HepG2 (cell line): ENCODE data around the gene SOX8. TPM values are rescaled to one million over a fixed set of nuclear protein-coding genes. Genes with fewer than 3 reads are reported as not detected.

Experiments
- ATAC-seq: fragments of 200-7000 bp; cut with Tn5 transposase; 3 replicates; pipeline ENCODE4 v1.9.1; 2020; ENCODE audit warnings: mild to moderate bottlenecking, moderate library complexity
- BruUV-seq: library from RNA; stranded (reverse); fragments of 400-500 nt; replicated peaks from 2 replicates; lab custom pipeline; 2021; lab: Mats Ljungman, UMichigan
- CTCF ChIA-PET: fragments of 300-600 bp; formaldehyde crosslinking; extraction: SDS; loops from one replicate; lab custom pipeline; 2021; ENCODE audit warnings: low total read pairs, inconsistent platforms, low intra/inter-chr PET ratio; lab: Yijun Ruan, JAX
- POLR2A ChIA-PET: fragments of 350-600 bp; sonication (Branson Sonifier 250); formaldehyde crosslinking; loops from one replicate; lab custom pipeline; 2020; ENCODE audit warnings: antibody characterized with exemption, inconsistent platforms; lab: Yijun Ruan, JAX
- DNase-seq: peaks from one replicate; pipeline ENCODE4 v3.0.0-alpha.2; 2015; ENCODE audit warnings: low spot score
- FAIRE-seq: peaks from 3 replicates; lab custom pipeline; 2011; peaks lifted over from hg19 to GRCh38; lab: Jason Lieb, UNC
- H2AFZ ChIP-seq: one replicate; pipeline ENCODE4 v1.6.1; 2011; ENCODE audit warnings: low read length, inconsistent platforms
- H3K27ac ChIP-seq: fragments of 300-600 bp; 3 replicates; pipeline ENCODE4 v1.8.0; 2011; ENCODE audit warnings: mixed run types, mild to moderate bottlenecking, mixed read lengths, low read length, inconsistent platforms; ENCODE audit not compliant: insufficient read depth; ENCODE audit errors: extremely low read length
- H3K27me3 ChIP-seq, 2 experiments: fragments of 200-600 bp in 1 of 2; 2 replicates in 1 of 2; 3 replicates in 1 of 2; pipeline versions ENCODE4 v1.6.0 to v1.8.0; 2011; ENCODE audit warnings: low read length in 2 of 2, mild to moderate bottlenecking in 2 of 2, moderate library complexity in 2 of 2, inconsistent platforms in 1 of 2; ENCODE audit not compliant: insufficient read depth in 2 of 2, control insufficient read depth in 1 of 2
- H3K36me3 ChIP-seq, 2 experiments: fragments of 200-600 bp in 1 of 2; replicated peaks in 1 of 2; 2 replicates in 1 of 2; 3 replicates in 1 of 2; pipeline versions ENCODE4 v1.5.1 to v1.8.0; 2011; ENCODE audit warnings: low read length in 2 of 2, inconsistent platforms in 1 of 2; ENCODE audit not compliant: insufficient read depth in 2 of 2, control insufficient read depth in 1 of 2
- H3K4me1 ChIP-seq: 2 replicates; pipeline ENCODE4 v1.5.1; 2012; ENCODE audit warnings: low read length, inconsistent platforms; ENCODE audit not compliant: insufficient read depth
- H3K4me2 ChIP-seq: 2 replicates; pipeline ENCODE4 v1.6.0; 2011; ENCODE audit warnings: low read depth, low read length, inconsistent platforms
- H3K4me3 ChIP-seq, 3 experiments: fragments of 200-600 bp in 1 of 3; sonication (generic), shearing (Covaris generic) in 1 of 3; replicated peaks in 1 of 3; 2 replicates each; pipeline ENCODE4 v1.5.1; 2011 to 2016; ENCODE audit warnings: low read length in 3 of 3, inconsistent platforms in 2 of 3, low read depth in 2 of 3, mild to moderate bottlenecking in 2 of 3, control low read depth in 1 of 3, mixed read lengths in 1 of 3; ENCODE audit not compliant: insufficient read depth in 1 of 3
- H3K79me2 ChIP-seq: one replicate; pipeline ENCODE4 v1.6.1; 2011; ENCODE audit warnings: low read length, inconsistent platforms; ENCODE audit not compliant: insufficient read depth
- H3K9ac ChIP-seq: 2 replicates; pipeline ENCODE4 v1.6.0; 2011; ENCODE audit warnings: mild to moderate bottlenecking, low read depth, low read length, inconsistent platforms; ENCODE audit not compliant: insufficient read depth
- H3K9me3 ChIP-seq: 2 replicates; pipeline ENCODE4 v1.5.1; 2012; ENCODE audit warnings: mild to moderate bottlenecking, low read length
- H4K20me1 ChIP-seq: 2 replicates; pipeline ENCODE4 v1.6.0; 2011; ENCODE audit warnings: inconsistent platforms, mild to moderate bottlenecking, low read length, moderate library complexity; ENCODE audit not compliant: insufficient read depth
- HIC2 ChIP-seq: sonication (generic); formaldehyde crosslinking; IDR thresholded peaks from 2 replicates; pipeline ENCODE4 v1.9.0; 2022; ENCODE audit warnings: low read depth, missing genetic modification reagents
- MAF1 ChIP-seq: sonication (generic); formaldehyde crosslinking; IDR thresholded peaks from 2 replicates; pipeline ENCODE4 v1.5.0; 2020; ENCODE audit warnings: missing genetic modification reagents, borderline replicate concordance
- TFAP4 ChIP-seq: sonication (generic); IDR thresholded peaks from 2 replicates; pipeline ENCODE4 v1.6.1; 2016; ENCODE audit warnings: low read depth, borderline replicate concordance
- ZNF569 ChIP-seq: sonication (generic); formaldehyde crosslinking; IDR thresholded peaks from 2 replicates; pipeline ENCODE4 v1.5.0; 2020; ENCODE audit warnings: mild to moderate bottlenecking, missing genetic modification reagents, moderate library complexity, borderline replicate concordance
- ZNF607 ChIP-seq: sonication (generic); formaldehyde crosslinking; IDR thresholded peaks from 2 replicates; pipeline ENCODE4 v1.5.1; 2020; ENCODE audit warnings: missing genetic modification reagents, mild to moderate bottlenecking, borderline replicate concordance
- WGBS: methylation state at CpG from one replicate; pipeline ENCODE4 v1.1.6; 2017; ENCODE audit warnings: low lambda C conversion rate; 5-methylcytosine and 5-hydroxymethylcytosine counted together
- in situ Hi-C: cut with HindIII; loops from 2 replicates; pipeline ENCODE4 v1.10.0; 2017; ENCODE audit warnings: low pct_unique_long_range_greater_than_20kb; ENCODE audit not compliant: extremely low pct_ligation_motif_present
- intact Hi-C: fragments of 100-400 bp; cut with micrococcal nuclease; formaldehyde crosslinking; loops from one replicate; pipeline ENCODE4 v1.10.0; 2022; ENCODE audit not compliant: unreplicated experiment
- polyA plus RNA-seq, 8 experiments: library from polyadenylated mRNA; depleted of rRNA in 3 of 8; stranded (reverse) in 7 of 8; unstranded in 1 of 8; fragments of >200 nt; fragmentation: Illumina TruSeq in 4 of 8; extraction: Trizol in 4 of 8; gene quantifications; 2 replicates each; pipeline versions ENCODE4 v1.2.1 to v1.2.3, GENCODE V29; 2011 to 2016; ENCODE audit warnings: low read depth in 4 of 8, missing spikeins in 1 of 8, mixed read lengths in 1 of 8; ENCODE audit not compliant: insufficient read depth in 1 of 8
- total RNA-seq, 5 experiments: library from RNA; depleted of rRNA; stranded (reverse); fragments of >200 nt; fragmentation: Illumina TruSeq; extraction: Trizol; gene quantifications; 2 replicates each; pipeline ENCODE4 v1.2.3, GENCODE V29; 2016; ENCODE audit warnings: low read depth in 1 of 5
- TF ChIP-seq, protein P1 (sequence below): IDR thresholded peaks from 2 replicates; pipeline ENCODE4 v1.6.1; 2016; ENCODE audit warnings: low read depth
- TF ChIP-seq, protein P2 (sequence below): sonication (generic); formaldehyde crosslinking; IDR thresholded peaks from 2 replicates; pipeline ENCODE4; 2020; ENCODE audit warnings: missing genetic modification reagents, mild to moderate bottlenecking, borderline replicate concordance
- TF ChIP-seq, protein P3 (sequence below): sonication (generic); formaldehyde crosslinking; IDR thresholded peaks from 2 replicates; pipeline ENCODE4 v1.4.0; 2020; ENCODE audit warnings: mild to moderate bottlenecking, missing genetic modification reagents, borderline replicate concordance

Gene SOX8
- total and polyA plus RNA-seq, 2 of the 13 experiments (the other 11 are each of a cell fraction or from before 2014, with no cell fraction given), result 0.20 to 0.28 TPM

- ChIA-PET POLR2A (no interaction called here), CTCF (no interaction called here)
- no peak overlapping the region for H3K9ac ChIP-seq
- TF ChIP-seq, protein P1, sequence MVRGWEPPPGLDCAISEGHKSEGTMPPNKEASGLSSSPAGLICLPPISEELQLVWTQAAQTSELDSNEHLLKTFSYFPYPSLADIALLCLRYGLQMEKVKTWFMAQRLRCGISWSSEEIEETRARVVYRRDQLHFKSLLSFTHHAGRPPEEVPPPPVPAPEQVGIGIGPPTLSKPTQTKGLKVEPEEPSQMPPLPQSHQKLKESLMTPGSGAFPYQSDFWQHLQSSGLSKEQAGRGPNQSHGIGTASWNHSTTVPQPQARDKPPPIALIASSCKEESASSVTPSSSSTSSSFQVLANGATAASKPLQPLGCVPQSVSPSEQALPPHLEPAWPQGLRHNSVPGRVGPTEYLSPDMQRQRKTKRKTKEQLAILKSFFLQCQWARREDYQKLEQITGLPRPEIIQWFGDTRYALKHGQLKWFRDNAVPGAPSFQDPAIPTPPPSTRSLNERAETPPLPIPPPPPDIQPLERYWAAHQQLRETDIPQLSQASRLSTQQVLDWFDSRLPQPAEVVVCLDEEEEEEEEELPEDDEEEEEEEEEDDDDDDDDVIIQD (CRISPR knock-in tag), result no peak
- TF ChIP-seq, protein P2, sequence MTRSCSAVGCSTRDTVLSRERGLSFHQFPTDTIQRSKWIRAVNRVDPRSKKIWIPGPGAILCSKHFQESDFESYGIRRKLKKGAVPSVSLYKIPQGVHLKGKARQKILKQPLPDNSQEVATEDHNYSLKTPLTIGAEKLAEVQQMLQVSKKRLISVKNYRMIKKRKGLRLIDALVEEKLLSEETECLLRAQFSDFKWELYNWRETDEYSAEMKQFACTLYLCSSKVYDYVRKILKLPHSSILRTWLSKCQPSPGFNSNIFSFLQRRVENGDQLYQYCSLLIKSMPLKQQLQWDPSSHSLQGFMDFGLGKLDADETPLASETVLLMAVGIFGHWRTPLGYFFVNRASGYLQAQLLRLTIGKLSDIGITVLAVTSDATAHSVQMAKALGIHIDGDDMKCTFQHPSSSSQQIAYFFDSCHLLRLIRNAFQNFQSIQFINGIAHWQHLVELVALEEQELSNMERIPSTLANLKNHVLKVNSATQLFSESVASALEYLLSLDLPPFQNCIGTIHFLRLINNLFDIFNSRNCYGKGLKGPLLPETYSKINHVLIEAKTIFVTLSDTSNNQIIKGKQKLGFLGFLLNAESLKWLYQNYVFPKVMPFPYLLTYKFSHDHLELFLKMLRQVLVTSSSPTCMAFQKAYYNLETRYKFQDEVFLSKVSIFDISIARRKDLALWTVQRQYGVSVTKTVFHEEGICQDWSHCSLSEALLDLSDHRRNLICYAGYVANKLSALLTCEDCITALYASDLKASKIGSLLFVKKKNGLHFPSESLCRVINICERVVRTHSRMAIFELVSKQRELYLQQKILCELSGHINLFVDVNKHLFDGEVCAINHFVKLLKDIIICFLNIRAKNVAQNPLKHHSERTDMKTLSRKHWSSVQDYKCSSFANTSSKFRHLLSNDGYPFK, result no peak
- TF ChIP-seq ZNF569 (no peak), TFAP4 (no peak), ZNF607 (CRISPR knock-in tag) (no peak), HIC2 (CRISPR knock-in tag) (no peak), MAF1 (CRISPR knock-in tag) (no peak)
- TF ChIP-seq, protein P3, sequence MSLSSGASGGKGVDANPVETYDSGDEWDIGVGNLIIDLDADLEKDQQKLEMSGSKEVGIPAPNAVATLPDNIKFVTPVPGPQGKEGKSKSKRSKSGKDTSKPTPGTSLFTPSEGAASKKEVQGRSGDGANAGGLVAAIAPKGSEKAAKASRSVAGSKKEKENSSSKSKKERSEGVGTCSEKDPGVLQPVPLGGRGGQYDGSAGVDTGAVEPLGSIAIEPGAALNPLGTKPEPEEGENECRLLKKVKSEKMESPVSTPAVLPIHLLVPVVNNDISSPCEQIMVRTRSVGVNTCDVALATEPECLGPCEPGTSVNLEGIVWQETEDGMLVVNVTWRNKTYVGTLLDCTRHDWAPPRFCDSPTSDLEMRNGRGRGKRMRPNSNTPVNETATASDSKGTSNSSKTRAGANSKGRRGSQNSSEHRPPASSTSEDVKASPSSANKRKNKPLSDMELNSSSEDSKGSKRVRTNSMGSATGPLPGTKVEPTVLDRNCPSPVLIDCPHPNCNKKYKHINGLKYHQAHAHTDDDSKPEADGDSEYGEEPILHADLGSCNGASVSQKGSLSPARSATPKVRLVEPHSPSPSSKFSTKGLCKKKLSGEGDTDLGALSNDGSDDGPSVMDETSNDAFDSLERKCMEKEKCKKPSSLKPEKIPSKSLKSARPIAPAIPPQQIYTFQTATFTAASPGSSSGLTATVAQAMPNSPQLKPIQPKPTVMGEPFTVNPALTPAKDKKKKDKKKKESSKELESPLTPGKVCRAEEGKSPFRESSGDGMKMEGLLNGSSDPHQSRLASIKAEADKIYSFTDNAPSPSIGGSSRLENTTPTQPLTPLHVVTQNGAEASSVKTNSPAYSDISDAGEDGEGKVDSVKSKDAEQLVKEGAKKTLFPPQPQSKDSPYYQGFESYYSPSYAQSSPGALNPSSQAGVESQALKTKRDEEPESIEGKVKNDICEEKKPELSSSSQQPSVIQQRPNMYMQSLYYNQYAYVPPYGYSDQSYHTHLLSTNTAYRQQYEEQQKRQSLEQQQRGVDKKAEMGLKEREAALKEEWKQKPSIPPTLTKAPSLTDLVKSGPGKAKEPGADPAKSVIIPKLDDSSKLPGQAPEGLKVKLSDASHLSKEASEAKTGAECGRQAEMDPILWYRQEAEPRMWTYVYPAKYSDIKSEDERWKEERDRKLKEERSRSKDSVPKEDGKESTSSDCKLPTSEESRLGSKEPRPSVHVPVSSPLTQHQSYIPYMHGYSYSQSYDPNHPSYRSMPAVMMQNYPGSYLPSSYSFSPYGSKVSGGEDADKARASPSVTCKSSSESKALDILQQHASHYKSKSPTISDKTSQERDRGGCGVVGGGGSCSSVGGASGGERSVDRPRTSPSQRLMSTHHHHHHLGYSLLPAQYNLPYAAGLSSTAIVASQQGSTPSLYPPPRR (CRISPR knock-in tag), result no peak
- peaks cover 11% of the 10 kb centered on the region; the same call in 1 of the 2 replicates for H3K9me3 ChIP-seq
- no peak overlapping the region for H3K4me3 ChIP-seq
- no peak overlapping the region for H3K4me2 ChIP-seq
- H3K27ac ChIP-seq, result no peak overlapping the region
- H3K79me2 ChIP-seq, result no peaks in the 10 kb centered on the region
- BruUV-seq, result no TSS peak
- ATAC-seq (no peak), FAIRE-seq (no peak), DNase-seq (no peak)
- in situ Hi-C loops (no loop called here), intact Hi-C loops (no loop called here)
- H3K27me3 ChIP-seq, result peaks cover 12 to 61% of the 10 kb centered on the region in 2 experiments
- WGBS, result 28% methylated on average over 3 of the region's 3 CpGs
- peaks cover 10% of the 10 kb centered on the region for H3K4me1 ChIP-seq
- H4K20me1 ChIP-seq, result no peaks in the 10 kb centered on the region
- no peaks in the 10 kb centered on the region for H3K36me3 ChIP-seq
- H2AFZ ChIP-seq, result no peak overlapping the region
Measured at GRCh38 chr16:1033128-1033679, 51.6 kb downstream of the SOX8 start.
